HepG2 (cell line): ENCODE measurements around the gene ENTPD2. TPM values are rescaled to one million over a fixed set of nuclear protein-coding genes. Genes with fewer than 3 reads are reported as not detected.

Source experiments
- FOXA3 ChIP-seq: IDR thresholded peaks from 2 replicates; pipeline ENCODE4 v1.6.1; 2016; ENCODE audit warnings: missing genetic modification reagents, missing compliant biosample characterization
- MEF2D ChIP-seq: sonication (generic); formaldehyde crosslinking; IDR thresholded peaks from 2 replicates; pipeline ENCODE4 v1.5.1; 2020; ENCODE audit warnings: mild to moderate bottlenecking, missing genetic modification reagents
- MEIS2 ChIP-seq: sonication (generic); formaldehyde crosslinking; IDR thresholded peaks from 2 replicates; pipeline ENCODE4 v1.9.0; 2021; ENCODE audit warnings: mild to moderate bottlenecking, missing genetic modification reagents
- MIER3 ChIP-seq: IDR thresholded peaks from 2 replicates; pipeline ENCODE4 v1.6.1; 2016; ENCODE audit warnings: missing compliant biosample characterization, borderline replicate concordance
- NRL ChIP-seq: sonication (generic); formaldehyde crosslinking; IDR thresholded peaks from 2 replicates; pipeline ENCODE4 v1.5.0; 2020; ENCODE audit warnings: missing genetic modification reagents, mild to moderate bottlenecking, moderate library complexity, borderline replicate concordance
- RFX5 ChIP-seq: IDR thresholded peaks from 2 replicates; pipeline ENCODE4 v1.6.1; 2011; ENCODE audit warnings: low read depth, low read length, improper control_type of control experiment
- SATB2 ChIP-seq: sonication (generic); formaldehyde crosslinking; IDR thresholded peaks from 2 replicates; pipeline ENCODE4 v1.5.0; 2020; ENCODE audit warnings: missing genetic modification reagents
- TAF1 ChIP-seq: sonication (generic); formaldehyde crosslinking; IDR thresholded peaks from 2 replicates; pipeline ENCODE4 v1.4.0; 2020; ENCODE audit warnings: missing genetic modification reagents
- TBP ChIP-seq: sonication (generic); formaldehyde crosslinking; IDR thresholded peaks from 2 replicates; pipeline ENCODE4 v1.5.0; 2020; ENCODE audit warnings: missing genetic modification reagents
- THYN1 ChIP-seq: sonication (generic); formaldehyde crosslinking; IDR thresholded peaks from 2 replicates; pipeline ENCODE4 v1.8.1; 2023; ENCODE audit warnings: low read depth, mild to moderate bottlenecking, moderate library complexity, missing genetic modification reagents, borderline replicate concordance
- ZNF235 ChIP-seq: sonication (generic); formaldehyde crosslinking; IDR thresholded peaks from 2 replicates; pipeline ENCODE4 v1.8.1; 2023; ENCODE audit warnings: mild to moderate bottlenecking, missing genetic modification reagents, borderline replicate concordance
- ZNF496 ChIP-seq: sonication (generic); formaldehyde crosslinking; IDR thresholded peaks from 2 replicates; pipeline ENCODE4 v1.8.1; 2023; ENCODE audit warnings: mild to moderate bottlenecking, moderate library complexity, missing genetic modification reagents; ENCODE audit not compliant: insufficient replicate concordance
- ZSCAN30 ChIP-seq: sonication (generic); formaldehyde crosslinking; IDR thresholded peaks from 2 replicates; pipeline ENCODE4 v1.5.0; 2020; ENCODE audit warnings: mild to moderate bottlenecking, missing genetic modification reagents
- polyA plus RNA-seq, 8 experiments: library from polyadenylated mRNA; depleted of rRNA in 3 of 8; stranded (reverse) in 7 of 8; unstranded in 1 of 8; fragments of >200 nt; fragmentation: Illumina TruSeq in 4 of 8; extraction: Trizol in 4 of 8; gene quantifications; 2 replicates each; pipeline versions ENCODE4 v1.2.1 to v1.2.3, GENCODE V29; 2011 to 2016; ENCODE audit warnings: low read depth in 4 of 8, missing spikeins in 1 of 8, mixed read lengths in 1 of 8; ENCODE audit not compliant: insufficient read depth in 1 of 8
- total RNA-seq, 5 experiments: library from RNA; depleted of rRNA; stranded (reverse); fragments of >200 nt; fragmentation: Illumina TruSeq; extraction: Trizol; gene quantifications; 2 replicates each; pipeline ENCODE4 v1.2.3, GENCODE V29; 2016; ENCODE audit warnings: low read depth in 1 of 5
- TF ChIP-seq, protein P1 (sequence below), 2 experiments: sonication (generic) in 1 of 2; formaldehyde crosslinking in 1 of 2; IDR thresholded peaks; 2 replicates each; pipeline versions ENCODE4 v1.4.0 to v1.6.1; 2018 to 2020; ENCODE audit warnings: missing genetic modification reagents in 2 of 2, borderline replicate concordance in 1 of 2, low read depth in 1 of 2, mild to moderate bottlenecking in 1 of 2, missing biosample characterization in 1 of 2
- TF ChIP-seq, protein P2 (sequence below): sonication (generic); formaldehyde crosslinking; IDR thresholded peaks from 2 replicates; pipeline ENCODE4 v1.4.0; 2020; ENCODE audit warnings: missing genetic modification reagents
- TF ChIP-seq, protein P3 (sequence below), 2 experiments: fragments of 450-650 bp in 1 of 2; sonication (generic) in 1 of 2; formaldehyde crosslinking in 1 of 2; IDR thresholded peaks; 2 replicates each; pipeline versions ENCODE4 v1.6.1 to v1.8.0; 2016 to 2022; ENCODE audit warnings: antibody characterized with exemption in 1 of 2, mild to moderate bottlenecking in 1 of 2, missing genetic modification reagents in 1 of 2

The ENTPD2 gene
- total and polyA plus RNA-seq, 2 of the 13 experiments (the other 11 are each of a cell fraction or from before 2014, with no cell fraction given), result 0.95 to 3.2 TPM

DNA sequence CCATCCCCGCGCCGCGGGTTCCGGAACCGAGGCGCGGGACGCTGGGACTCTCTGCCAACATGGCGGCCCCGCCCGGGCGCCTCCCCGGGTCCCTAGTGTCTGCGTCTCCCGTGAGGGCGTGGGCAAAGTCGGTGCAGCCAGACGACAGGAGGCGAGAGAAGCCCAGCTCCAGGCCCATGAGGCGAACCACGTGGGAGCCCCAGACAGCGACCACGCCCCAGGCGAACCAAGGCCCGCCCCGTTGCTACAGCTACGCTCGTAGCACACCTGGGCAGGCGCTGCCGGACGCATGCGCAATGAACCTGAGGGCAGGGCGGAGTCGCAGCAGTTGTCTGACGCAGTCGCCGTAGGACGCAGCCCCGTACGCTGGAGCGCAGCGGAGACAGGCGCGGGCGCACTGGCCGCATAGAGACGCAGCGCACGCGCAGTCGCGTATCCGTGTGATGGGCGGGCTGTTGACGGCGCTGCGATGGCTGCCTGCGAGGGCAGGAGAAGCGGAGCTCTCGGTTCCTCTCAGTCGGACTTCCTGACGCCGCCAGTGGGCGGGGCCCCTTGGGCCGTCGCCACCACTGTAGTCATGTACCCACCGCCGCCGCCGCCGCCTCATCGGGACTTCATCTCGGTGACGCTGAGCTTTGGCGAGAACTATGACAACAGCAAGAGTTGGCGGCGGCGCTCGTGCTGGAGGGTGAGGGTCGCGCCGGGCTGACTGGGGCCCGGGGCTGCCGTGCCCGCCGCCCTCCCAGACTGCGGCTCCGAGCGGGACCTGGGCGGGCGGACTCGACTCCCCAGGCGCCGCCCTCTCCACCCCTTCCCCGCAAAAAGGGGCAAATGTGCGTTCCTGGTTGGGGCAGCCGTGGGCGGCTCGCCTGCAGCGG, 32.9 kb upstream of the ENTPD2 start, which contains the start of gene MAN1B1 (continued):
- TF ChIP-seq FOXA3 (CRISPR knock-in tag), result no peak; the same call in none of the 2 replicates
- peak; percentile 42; the same call in 1 of the 2 replicates for TF ChIP-seq RFX5
- TF ChIP-seq, protein P1, sequence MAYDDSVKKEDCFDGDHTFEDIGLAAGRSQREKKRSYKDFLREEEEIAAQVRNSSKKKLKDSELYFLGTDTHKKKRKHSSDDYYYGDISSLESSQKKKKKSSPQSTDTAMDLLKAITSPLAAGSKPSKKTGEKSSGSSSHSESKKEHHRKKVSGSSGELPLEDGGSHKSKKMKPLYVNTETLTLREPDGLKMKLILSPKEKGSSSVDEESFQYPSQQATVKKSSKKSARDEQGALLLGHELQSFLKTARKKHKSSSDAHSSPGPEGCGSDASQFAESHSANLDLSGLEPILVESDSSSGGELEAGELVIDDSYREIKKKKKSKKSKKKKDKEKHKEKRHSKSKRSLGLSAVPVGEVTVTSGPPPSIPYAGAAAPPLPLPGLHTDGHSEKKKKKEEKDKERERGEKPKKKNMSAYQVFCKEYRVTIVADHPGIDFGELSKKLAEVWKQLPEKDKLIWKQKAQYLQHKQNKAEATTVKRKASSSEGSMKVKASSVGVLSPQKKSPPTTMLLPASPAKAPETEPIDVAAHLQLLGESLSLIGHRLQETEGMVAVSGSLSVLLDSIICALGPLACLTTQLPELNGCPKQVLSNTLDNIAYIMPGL (CRISPR knock-in tag; IDR thresholded peaks at IDR 0.05; ENCODE audit: borderline replicate concordance in 1 of 2, low read depth in 1 of 2), result peak; percentile 28 to 65; a peak in 3 of 4 replicates
- no peak for TF ChIP-seq THYN1 (CRISPR knock-in tag)
- TF ChIP-seq NRL, result no peak
- TF ChIP-seq, protein P2, sequence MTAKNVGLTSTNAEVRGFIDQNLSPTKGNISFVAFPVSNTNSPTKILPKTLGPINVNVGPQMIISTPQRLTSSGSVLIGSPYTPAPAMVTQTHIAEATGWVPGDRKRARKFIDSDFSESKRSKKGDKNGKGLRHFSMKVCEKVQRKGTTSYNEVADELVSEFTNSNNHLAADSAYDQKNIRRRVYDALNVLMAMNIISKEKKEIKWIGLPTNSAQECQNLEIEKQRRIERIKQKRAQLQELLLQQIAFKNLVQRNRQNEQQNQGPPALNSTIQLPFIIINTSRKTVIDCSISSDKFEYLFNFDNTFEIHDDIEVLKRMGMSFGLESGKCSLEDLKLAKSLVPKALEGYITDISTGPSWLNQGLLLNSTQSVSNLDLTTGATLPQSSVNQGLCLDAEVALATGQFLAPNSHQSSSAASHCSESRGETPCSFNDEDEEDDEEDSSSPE (CRISPR knock-in tag), result peak; percentile 77
- no peak; the same call in 1 of the 2 replicates for TF ChIP-seq MEF2D (CRISPR knock-in tag)
- TF ChIP-seq, protein P3, sequence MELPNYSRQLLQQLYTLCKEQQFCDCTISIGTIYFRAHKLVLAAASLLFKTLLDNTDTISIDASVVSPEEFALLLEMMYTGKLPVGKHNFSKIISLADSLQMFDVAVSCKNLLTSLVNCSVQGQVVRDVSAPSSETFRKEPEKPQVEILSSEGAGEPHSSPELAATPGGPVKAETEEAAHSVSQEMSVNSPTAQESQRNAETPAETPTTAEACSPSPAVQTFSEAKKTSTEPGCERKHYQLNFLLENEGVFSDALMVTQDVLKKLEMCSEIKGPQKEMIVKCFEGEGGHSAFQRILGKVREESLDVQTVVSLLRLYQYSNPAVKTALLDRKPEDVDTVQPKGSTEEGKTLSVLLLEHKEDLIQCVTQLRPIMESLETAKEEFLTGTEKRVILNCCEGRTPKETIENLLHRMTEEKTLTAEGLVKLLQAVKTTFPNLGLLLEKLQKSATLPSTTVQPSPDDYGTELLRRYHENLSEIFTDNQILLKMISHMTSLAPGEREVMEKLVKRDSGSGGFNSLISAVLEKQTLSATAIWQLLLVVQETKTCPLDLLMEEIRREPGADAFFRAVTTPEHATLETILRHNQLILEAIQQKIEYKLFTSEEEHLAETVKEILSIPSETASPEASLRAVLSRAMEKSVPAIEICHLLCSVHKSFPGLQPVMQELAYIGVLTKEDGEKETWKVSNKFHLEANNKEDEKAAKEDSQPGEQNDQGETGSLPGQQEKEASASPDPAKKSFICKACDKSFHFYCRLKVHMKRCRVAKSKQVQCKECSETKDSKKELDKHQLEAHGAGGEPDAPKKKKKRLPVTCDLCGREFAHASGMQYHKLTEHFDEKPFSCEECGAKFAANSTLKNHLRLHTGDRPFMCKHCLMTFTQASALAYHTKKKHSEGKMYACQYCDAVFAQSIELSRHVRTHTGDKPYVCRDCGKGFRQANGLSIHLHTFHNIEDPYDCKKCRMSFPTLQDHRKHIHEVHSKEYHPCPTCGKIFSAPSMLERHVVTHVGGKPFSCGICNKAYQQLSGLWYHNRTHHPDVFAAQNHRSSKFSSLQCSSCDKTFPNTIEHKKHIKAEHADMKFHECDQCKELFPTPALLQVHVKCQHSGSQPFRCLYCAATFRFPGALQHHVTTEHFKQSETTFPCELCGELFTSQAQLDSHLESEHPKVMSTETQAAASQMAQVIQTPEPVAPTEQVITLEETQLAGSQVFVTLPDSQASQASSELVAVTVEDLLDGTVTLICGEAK (IDR thresholded peaks at IDR 0.05), result no peak
- TF ChIP-seq, protein P3 (CRISPR knock-in tag; IDR thresholded peaks at IDR 0.05), result peak; percentile 51
- no peak for TF ChIP-seq TBP (CRISPR knock-in tag)
- no peak for TF ChIP-seq ZSCAN30 (CRISPR knock-in tag)
- peak; percentile 74 for TF ChIP-seq MIER3 (CRISPR knock-in tag)
- TF ChIP-seq MEIS2 (CRISPR knock-in tag), result peak; percentile 55
- no peak for TF ChIP-seq ZNF496 (CRISPR knock-in tag)
- TF ChIP-seq SATB2 (CRISPR knock-in tag), result 0 out of 2 replicates have a peak, but pooled peaks have one; percentile 39
- TF ChIP-seq ZNF235, result peak; percentile 66; the same call in 1 of the 2 replicates
- TF ChIP-seq TAF1 (CRISPR knock-in tag), result peak; percentile 94
